GM21825 (cell line): ENCODE measurements around the gene CHRFAM7A.
"Not testable (repeated sequence)": the region's sequence is repeated elsewhere in the genome, so short reads cannot be mapped to it uniquely, and the experiment has no call there.

ENCODE experiments used
- ATAC-seq: cut with Tn5 transposase; IDR thresholded peaks from one replicate; pipeline ENCODE4 v1.9.1; 2021; ENCODE audit warnings: mild to moderate bottlenecking, moderate library complexity; ENCODE audit not compliant: unreplicated experiment

The CHRFAM7A gene

GRCh38 chr15:30326145-30326544, 67.2 kb downstream of the CHRFAM7A start:
- ATAC-seq: not testable (repeated sequence)

GRCh38 chr15:30321063-30321462, 72.3 kb downstream of the CHRFAM7A start:
- ATAC-seq: not testable (repeated sequence)

- not testable (repeated sequence) for ATAC-seq
Measured at GRCh38 chr15:30315704-30316103, 77.6 kb downstream of the CHRFAM7A start.

- not testable (repeated sequence) for ATAC-seq
Measured at GRCh38 chr15:30310575-30310974, 82.8 kb downstream of the CHRFAM7A start.
